Neutrophil (primary cell): ENCODE measurements around the gene PNMA8C.

Experiments used
- H3K27ac ChIP-seq: fragments of 200-600 bp; sonication (generic); 2 replicates; pipeline ENCODE4 v1.5.1; 2016; ENCODE audit warnings: mild to moderate bottlenecking, moderate library complexity
- H3K27me3 ChIP-seq: fragments of 200-600 bp; sonication (generic); 2 replicates; pipeline ENCODE4 v1.6.0; 2016; ENCODE audit warnings: mild to moderate bottlenecking
- H3K36me3 ChIP-seq: fragments of 200-600 bp; sonication (generic); 2 replicates; pipeline ENCODE4 v1.5.1; 2017
- H3K4me1 ChIP-seq, 2 experiments: fragments of 200-600 bp in 1 of 2; sonication (generic) in 1 of 2; 1 replicate in 1 of 2; 2 replicates in 1 of 2; pipeline versions ENCODE4 v1.5.1 to v1.6.1; 2013 to 2016; ENCODE audit warnings: low read depth in 1 of 2, low read length in 1 of 2, mild to moderate bottlenecking in 1 of 2, moderate library complexity in 1 of 2; ENCODE audit not compliant: control insufficient read depth in 1 of 2, insufficient read depth in 1 of 2
- H3K4me3 ChIP-seq, 2 experiments: fragments of 200-600 bp in 1 of 2; sonication (generic) in 1 of 2; 1 replicate in 1 of 2; 2 replicates in 1 of 2; pipeline ENCODE4 v1.5.1; 2013 to 2016; ENCODE audit warnings: low read depth in 1 of 2, low read length in 1 of 2, mild to moderate bottlenecking in 1 of 2, moderate library complexity in 1 of 2
- H3K9me3 ChIP-seq: fragments of 200-600 bp; sonication (generic); 2 replicates; pipeline ENCODE4 v1.5.1; 2016
- CTCF ChIP-seq: fragments of 200-600 bp; sonication (generic); IDR thresholded peaks from 2 replicates; pipeline ENCODE4 v1.5.1; 2016; ENCODE audit warnings: antibody characterized with exemption

Gene PNMA8C

DNA sequence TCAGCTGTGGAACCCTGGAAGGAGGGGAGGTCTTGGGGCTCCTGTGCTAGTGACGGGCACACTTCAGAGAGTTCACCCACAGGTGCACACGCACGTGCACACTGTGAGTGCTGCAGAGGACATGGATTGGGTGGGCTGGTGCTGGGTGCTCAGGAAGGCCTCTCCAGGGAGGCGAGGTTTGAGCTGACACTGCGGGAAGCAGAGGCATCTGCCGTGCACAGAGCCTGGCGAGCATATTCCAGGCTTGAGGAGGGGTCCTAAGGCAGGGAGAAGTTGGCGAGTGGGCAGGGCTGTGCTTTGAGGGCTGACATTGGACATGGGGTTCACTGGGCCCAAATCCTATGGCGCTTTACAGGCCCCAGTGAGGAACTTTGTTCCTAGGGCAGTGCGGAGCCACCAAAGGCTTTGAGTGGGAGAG, 41.0 kb downstream of the PNMA8C start:
- H3K27ac ChIP-seq = no peak overlapping the region
- H3K36me3 ChIP-seq = peaks cover 71% of the 10 kb centered on the region
- no peaks in the 10 kb centered on the region for H3K9me3 ChIP-seq
- H3K4me1 ChIP-seq = no peaks in the 10 kb centered on the region
- H3K4me3 ChIP-seq = no peak overlapping the region
- H3K27me3 ChIP-seq = no peaks in the 10 kb centered on the region
- TF ChIP-seq CTCF = no peak

DNA sequence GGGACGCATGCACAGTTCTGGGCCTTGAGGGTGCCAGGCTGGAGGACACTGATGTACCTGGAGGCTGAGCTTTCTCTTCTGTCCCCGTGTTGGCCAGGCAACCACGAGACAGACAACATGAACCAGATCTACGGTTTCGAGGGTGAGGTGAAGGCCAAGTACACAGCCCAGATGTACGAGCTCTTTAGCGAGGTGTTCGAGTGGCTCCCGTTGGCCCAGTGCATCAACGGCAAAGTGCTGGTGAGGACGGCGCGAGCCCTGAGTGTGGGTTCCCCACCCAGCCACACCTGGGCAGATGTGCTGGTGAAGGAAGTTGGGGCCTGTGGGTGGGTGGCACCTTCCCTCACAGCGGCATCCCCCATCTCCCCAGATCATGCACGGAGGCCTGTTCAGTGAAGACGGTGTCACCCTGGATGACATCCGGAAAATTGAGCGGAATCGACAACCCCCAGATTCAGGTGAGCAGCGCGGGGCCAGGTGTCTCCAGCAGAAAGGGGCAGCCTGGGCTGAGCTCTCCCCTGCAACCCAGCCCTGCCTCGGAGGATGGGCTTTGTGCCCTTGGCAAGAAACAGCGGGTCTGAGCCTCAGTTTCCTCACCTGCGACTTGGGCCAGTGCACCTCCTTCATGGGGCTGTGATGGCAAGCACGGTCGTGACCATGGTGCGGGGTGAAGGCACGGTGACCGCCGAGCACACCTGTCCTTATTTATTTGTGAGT, 41.6 kb downstream of the PNMA8C start:
- TF ChIP-seq CTCF = no peak
- H3K27ac ChIP-seq = no peak overlapping the region
- H3K27me3 ChIP-seq = no peaks in the 10 kb centered on the region
- no peaks in the 10 kb centered on the region for H3K9me3 ChIP-seq
- peaks cover 72% of the 10 kb centered on the region for H3K36me3 ChIP-seq
- no peaks in the 10 kb centered on the region for H3K4me1 ChIP-seq
- H3K4me3 ChIP-seq = no peak overlapping the region

DNA sequence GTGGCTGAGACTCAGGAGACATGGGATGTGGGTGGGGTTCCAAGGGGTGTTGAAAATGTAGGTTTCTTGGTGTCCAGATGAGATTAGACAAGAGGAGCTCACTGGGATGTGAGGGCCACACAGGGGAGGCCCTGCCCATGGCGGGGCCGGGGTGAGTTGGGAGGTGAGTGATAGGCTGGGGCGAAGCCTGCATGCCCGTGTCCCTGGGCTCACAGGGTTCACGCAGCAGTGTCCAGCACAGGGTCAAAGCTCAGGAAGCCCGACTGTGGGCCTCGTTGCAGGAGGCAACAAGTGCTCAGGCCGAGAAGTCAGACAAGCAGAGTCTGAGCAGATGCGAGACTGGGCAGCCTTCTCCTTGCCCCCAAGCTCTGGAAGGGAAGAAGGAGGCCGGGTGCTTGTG, 42.6 kb downstream of the PNMA8C start:
- Histone ChIP-seq H3K4me1 (no peaks in the 10 kb centered on the region), H3K27ac (no peak overlapping the region), H3K4me3 (no peak overlapping the region), H3K36me3 (peaks cover 73% of the 10 kb centered on the region), H3K27me3 (no peaks in the 10 kb centered on the region), H3K9me3 (no peaks in the 10 kb centered on the region)
- TF ChIP-seq CTCF = no peak

DNA sequence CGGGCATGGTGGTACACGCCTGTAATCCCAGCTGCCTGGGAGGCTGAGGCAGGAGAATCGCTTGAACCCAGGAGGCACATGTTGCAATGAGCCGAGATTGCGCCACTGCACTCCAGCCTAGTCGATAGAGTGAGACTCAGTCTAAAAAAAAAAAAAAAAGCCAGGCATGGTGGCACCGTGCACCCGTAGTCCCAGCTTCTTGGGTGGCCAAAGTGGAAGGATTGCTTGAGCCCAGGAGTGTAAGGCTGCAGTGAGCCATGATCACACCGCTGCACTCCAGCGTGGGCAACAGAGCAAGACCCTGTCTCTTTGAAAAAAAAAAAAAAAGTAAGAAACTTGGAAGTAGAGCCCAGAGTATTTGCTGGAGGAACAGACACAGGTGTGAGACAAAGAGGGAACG, 43.1 kb downstream of the PNMA8C start:
- Histone ChIP-seq H3K36me3 (peaks cover 68% of the 10 kb centered on the region), H3K4me1 (no peaks in the 10 kb centered on the region), H3K27ac (no peak overlapping the region), H3K4me3 (no peak overlapping the region), H3K27me3 (no peaks in the 10 kb centered on the region), H3K9me3 (no peaks in the 10 kb centered on the region)
- no peak for TF ChIP-seq CTCF

DNA sequence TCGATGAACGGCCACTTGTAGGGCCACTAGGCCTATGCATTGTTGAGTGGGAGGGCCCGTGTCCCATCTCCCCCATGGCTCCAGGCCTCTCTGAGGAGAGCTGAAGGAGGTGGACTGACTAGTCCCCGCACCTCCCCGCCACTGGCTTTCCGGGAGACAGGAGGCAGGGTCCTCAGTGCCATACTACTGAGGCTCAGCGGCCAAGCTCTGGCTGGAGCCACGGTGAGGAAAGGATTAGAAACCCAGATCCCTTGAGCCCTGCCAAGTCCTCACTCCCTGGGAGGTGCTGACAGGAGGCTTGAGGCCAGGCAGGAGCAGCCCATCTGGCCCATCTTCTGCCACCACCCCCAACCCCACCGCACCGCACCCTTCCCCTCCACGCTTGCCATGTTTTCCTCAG, 44.3 kb downstream of the PNMA8C start:
- H3K4me3 ChIP-seq = no peak overlapping the region
- no peak for TF ChIP-seq CTCF
- H3K27ac ChIP-seq = no peak overlapping the region
- H3K4me1 ChIP-seq = no peaks in the 10 kb centered on the region
- no peaks in the 10 kb centered on the region for H3K27me3 ChIP-seq
- H3K36me3 ChIP-seq = peaks cover 56% of the 10 kb centered on the region
- H3K9me3 ChIP-seq = no peaks in the 10 kb centered on the region
